Fibroblast of lung (primary cell): ENCODE measurements around the gene KIF25.

Source experiments
- CTCF ChIP-seq, 2 donors: IDR thresholded peaks in 1 of 2; conservative IDR thresholded peaks in 1 of 2; 1 replicate in 1 of 2; 2 replicates in 1 of 2; pipeline ENCODE4 v1.5.1; 2011 to 2012; ENCODE audit warnings: low read length in 2 of 2, control low read depth in 1 of 2, inconsistent platforms in 1 of 2, low read depth in 1 of 2, mild to moderate bottlenecking in 1 of 2
- EZH2 ChIP-seq: IDR thresholded peaks from 2 replicates; pipeline ENCODE4 v1.5.1; 2012; ENCODE audit warnings: low read length, control low read depth, mild to moderate bottlenecking; ENCODE audit errors: missing control alignments

- TF ChIP-seq CTCF (conservative IDR thresholded peaks at IDR 0.05 in 1 of 2, IDR thresholded peaks at IDR 0.05 in 1 of 2; ENCODE audit: low read depth in 1 of 2, low read length in 2 of 2) (no peak), EZH2 (no peak)
Observed at GRCh38 chr6:168017629-168018028, 20.2 kb downstream of the KIF25 start.
